Measurements from ENCODE around the gene MMP7. TPM values are rescaled to one million over a fixed set of nuclear protein-coding genes. Genes with fewer than 3 reads are reported as not detected.

The MMP7 gene
- total RNA-seq, 2 donors from 2014 or later, result 115 to 171 TPM

- DNase-seq (ENCODE audit: low spot score), result no peak
- no peaks in the 10 kb centered on the region for H3K27me3 ChIP-seq (replicated peaks; ENCODE audit: insufficient read depth)
- no peaks in the 10 kb centered on the region for H3K36me3 ChIP-seq
- no peaks in the 10 kb centered on the region for H3K4me1 ChIP-seq (replicated peaks)
- intact Hi-C loops (cut with DNase I), result no loop called here
- no peak overlapping the region for H3K27ac ChIP-seq
- no peak overlapping the region for H3K4me3 ChIP-seq
- 53% methylated on average over 2 of the region's 2 CpGs for WGBS
- H3K9me3 ChIP-seq, result no peaks in the 10 kb centered on the region
- TF ChIP-seq POLR2AphosphoS5 (IDR thresholded peaks at IDR 0.05), result no peak
- no peak for TF ChIP-seq CTCF (IDR thresholded peaks at IDR 0.05)
- no peak for TF ChIP-seq POLR2A (IDR thresholded peaks at IDR 0.05)
Measured at GRCh38 chr11:102573851-102574250, 43.3 kb upstream of the MMP7 start.

GRCh38 chr11:102572554-102573220 is 42.1 kb upstream of the MMP7 start:
- TF ChIP-seq CTCF (IDR thresholded peaks at IDR 0.05) (no peak), POLR2AphosphoS5 (IDR thresholded peaks at IDR 0.05) (no peak), POLR2A (IDR thresholded peaks at IDR 0.05) (no peak)
- Histone ChIP-seq H3K9me3 (no peaks in the 10 kb centered on the region), H3K4me3 (no peak overlapping the region), H3K36me3 (no peaks in the 10 kb centered on the region), H3K4me1 (replicated peaks) (no peaks in the 10 kb centered on the region), H3K27ac (no peak overlapping the region), H3K27me3 (replicated peaks; ENCODE audit: insufficient read depth) (no peaks in the 10 kb centered on the region)
- no peak for DNase-seq (ENCODE audit: low spot score)
- WGBS, result 89% methylated on average over 2 of the region's 2 CpGs
- intact Hi-C loops (cut with DNase I), result no loop called here

- Histone ChIP-seq H3K4me3 (no peak overlapping the region), H3K27me3 (replicated peaks; ENCODE audit: insufficient read depth) (no peaks in the 10 kb centered on the region), H3K36me3 (no peaks in the 10 kb centered on the region), H3K4me1 (replicated peaks) (no peaks in the 10 kb centered on the region), H3K27ac (no peak overlapping the region), H3K9me3 (no peaks in the 10 kb centered on the region)
- no peak for DNase-seq (ENCODE audit: low spot score)
- WGBS, result 82% methylated on average over 3 of the region's 3 CpGs
- TF ChIP-seq POLR2AphosphoS5 (IDR thresholded peaks at IDR 0.05), result no peak
- TF ChIP-seq CTCF (IDR thresholded peaks at IDR 0.05), result no peak
- no peak for TF ChIP-seq POLR2A (IDR thresholded peaks at IDR 0.05)
- intact Hi-C loops (cut with DNase I), result no loop called here
Measured at GRCh38 chr11:102568851-102569250, 38.3 kb upstream of the MMP7 start.

- Histone ChIP-seq H3K36me3 (no peaks in the 10 kb centered on the region), H3K9me3 (no peaks in the 10 kb centered on the region), H3K4me1 (replicated peaks) (peaks cover 3% of the 10 kb centered on the region), H3K4me3 (no peak overlapping the region), H3K27ac (no peak overlapping the region), H3K27me3 (replicated peaks; ENCODE audit: insufficient read depth) (no peaks in the 10 kb centered on the region)
- intact Hi-C loops (cut with DNase I), result no loop called here
- 54% methylated on average over 1 of the region's 1 CpG for WGBS
- TF ChIP-seq POLR2A (IDR thresholded peaks at IDR 0.05), result no peak
- TF ChIP-seq POLR2AphosphoS5 (IDR thresholded peaks at IDR 0.05), result no peak
- no peak for TF ChIP-seq CTCF (IDR thresholded peaks at IDR 0.05)
- no peak for DNase-seq (ENCODE audit: low spot score)
Measured at GRCh38 chr11:102566112-102566511, 35.6 kb upstream of the MMP7 start.

GRCh38 chr11:102564110-102564509 is 33.6 kb upstream of the MMP7 start:
- H3K27ac ChIP-seq, result no peak overlapping the region

More at GRCh38 chr11:102564110-102564509, 33.6 kb upstream of the MMP7 start:
- Histone ChIP-seq H3K4me1 (replicated peaks) (peaks cover 3% of the 10 kb centered on the region), H3K36me3 (no peaks in the 10 kb centered on the region), H3K9me3 (no peaks in the 10 kb centered on the region), H3K4me3 (no peak overlapping the region), H3K27me3 (replicated peaks; ENCODE audit: insufficient read depth) (no peaks in the 10 kb centered on the region)
- intact Hi-C loops (cut with DNase I), result no loop called here
- TF ChIP-seq POLR2A (IDR thresholded peaks at IDR 0.05) (no peak), POLR2AphosphoS5 (IDR thresholded peaks at IDR 0.05) (no peak), CTCF (IDR thresholded peaks at IDR 0.05) (no peak)
- 39% methylated on average over 2 of the region's 2 CpGs for WGBS
- DNase-seq (ENCODE audit: low spot score), result no peak
